OCI-LY1 (cell line): ENCODE measurements around the gene POU2F1.

Experiments used
- CTCF ChIP-seq: fragments of 200-600 bp; sonication (generic), shearing (Covaris generic); IDR thresholded peaks from 2 replicates; pipeline ENCODE4 v1.5.1; 2017; ENCODE audit warnings: mild to moderate bottlenecking, antibody characterized with exemption, low read length, moderate library complexity, mixed read lengths
- EZH2 ChIP-seq: fragments of 200-600 bp; sonication (generic), shearing (Covaris generic); IDR thresholded peaks from 2 replicates; pipeline ENCODE4 v1.8.0; 2017; ENCODE audit warnings: borderline replicate concordance, mixed run types, mild to moderate bottlenecking, antibody characterized with exemption, low read length, moderate library complexity, mixed read lengths

GRCh38 chr1:167457936-167458584 lies 237.4 kb downstream of the POU2F1 start:
- TF ChIP-seq CTCF, result no peak
- TF ChIP-seq EZH2, result no peak
